TTC549 (cell line): Measurements from ENCODE around the gene EMID1.

Experiments used
- FAIRE-seq: peaks from 2 replicates; lab custom pipeline; 2012; peaks lifted over from hg19 to GRCh38; lab: Jason Lieb, UNC

The EMID1 gene

DNA sequence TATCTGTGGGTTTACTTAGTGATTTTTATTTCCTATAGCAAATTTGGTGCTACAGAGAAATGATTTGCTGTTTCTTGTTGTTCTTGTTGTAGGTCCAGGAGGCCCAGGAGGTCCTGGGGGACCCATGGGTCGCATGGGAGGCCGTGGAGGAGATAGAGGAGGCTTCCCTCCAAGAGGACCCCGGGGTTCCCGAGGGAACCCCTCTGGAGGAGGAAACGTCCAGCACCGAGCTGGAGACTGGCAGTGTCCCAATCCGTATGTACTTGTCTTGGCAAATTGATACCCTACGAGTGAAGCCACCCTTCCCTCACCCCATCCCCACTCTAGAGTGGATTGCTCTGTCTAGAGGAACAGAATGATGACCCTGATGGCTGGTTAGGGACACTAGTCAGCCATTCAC, 92.9 kb downstream of the EMID1 start:
- FAIRE-seq: no peak

DNA sequence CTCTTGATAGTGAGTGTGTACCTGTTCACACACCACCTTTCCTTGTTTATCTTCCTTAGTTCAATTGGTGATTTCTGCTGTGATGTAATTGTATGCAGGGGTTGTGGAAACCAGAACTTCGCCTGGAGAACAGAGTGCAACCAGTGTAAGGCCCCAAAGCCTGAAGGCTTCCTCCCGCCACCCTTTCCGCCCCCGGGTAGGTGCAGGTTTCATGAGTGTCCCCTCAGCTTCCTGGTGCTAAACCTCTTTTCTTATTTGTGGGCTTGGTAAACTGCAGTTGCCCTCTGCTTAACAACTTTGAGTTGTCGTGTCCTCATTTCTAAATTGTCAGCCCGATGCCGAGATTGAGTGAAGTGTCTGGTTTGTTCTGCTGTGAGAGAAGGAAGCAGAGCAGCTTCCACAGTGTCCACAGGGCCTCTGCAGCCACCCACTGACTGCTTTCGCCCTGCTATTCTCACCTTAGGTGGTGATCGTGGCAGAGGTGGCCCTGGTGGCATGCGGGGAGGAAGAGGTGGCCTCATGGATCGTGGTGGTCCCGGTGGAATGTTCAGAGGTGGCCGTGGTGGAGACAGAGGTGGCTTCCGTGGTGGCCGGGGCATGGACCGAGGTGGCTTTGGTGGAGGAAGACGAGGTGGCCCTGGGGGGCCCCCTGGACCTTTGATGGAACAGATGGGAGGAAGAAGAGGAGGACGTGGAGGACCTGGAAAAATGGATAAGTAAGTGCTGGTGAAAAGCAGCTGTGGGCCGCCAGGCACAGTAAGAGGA, 93.6 kb downstream of the EMID1 start:
- FAIRE-seq: no peak

DNA sequence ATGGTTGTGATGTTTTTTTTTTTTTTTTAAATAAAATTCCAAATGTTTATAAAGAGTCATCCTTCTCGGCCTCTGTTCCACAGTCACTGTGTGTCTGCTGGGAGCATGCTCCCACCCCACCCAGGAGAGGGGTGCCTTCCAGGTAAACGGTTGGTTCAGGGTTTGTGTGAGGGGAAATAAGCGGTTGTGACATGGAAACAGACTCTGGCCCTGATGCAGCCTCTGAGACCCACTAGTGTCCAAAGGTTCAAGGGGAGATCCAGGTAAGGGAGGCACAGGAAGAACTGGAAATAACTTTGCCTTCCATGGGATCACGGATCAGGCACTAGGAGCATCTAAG, 94.7 kb downstream of the EMID1 start:
- no peak for FAIRE-seq

DNA sequence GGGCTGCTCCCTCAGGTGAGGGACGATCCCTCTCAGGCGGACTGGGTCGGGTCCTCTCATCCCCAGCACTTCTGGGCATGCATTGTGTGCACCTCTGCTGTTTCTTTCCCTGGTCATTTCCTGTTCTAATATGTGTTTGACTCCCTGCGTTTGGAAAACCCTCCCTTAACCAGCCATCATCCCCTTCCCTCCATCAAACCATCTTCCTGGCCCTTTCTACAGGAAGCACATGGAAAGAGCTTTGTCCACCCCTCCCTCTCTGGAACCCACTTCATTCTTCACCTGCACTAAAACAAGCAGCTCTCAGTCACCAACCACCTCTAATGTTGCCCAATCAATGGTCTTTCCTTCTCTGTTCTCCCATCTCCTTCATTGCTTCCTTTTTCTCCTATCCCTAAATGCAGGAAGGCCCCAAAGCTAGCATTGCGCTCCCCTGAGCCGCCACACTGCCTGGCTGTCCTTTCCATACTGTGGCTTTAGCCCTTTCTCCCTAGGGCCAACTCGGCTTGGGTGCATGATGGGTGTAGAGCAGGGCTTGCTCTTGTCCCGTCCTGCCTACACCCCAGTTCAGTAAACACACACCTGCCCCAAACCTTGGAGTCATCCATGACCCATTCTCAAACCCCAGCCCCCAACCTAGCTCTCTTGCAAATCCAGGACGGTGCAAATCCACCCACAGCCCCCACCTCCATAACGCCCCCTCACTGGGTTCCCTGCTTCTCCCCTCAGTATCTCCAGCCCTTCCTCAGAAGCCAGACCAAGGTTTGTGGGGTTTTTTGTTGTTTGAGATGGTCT, 95.3 kb downstream of the EMID1 start:
- no peak for FAIRE-seq

DNA sequence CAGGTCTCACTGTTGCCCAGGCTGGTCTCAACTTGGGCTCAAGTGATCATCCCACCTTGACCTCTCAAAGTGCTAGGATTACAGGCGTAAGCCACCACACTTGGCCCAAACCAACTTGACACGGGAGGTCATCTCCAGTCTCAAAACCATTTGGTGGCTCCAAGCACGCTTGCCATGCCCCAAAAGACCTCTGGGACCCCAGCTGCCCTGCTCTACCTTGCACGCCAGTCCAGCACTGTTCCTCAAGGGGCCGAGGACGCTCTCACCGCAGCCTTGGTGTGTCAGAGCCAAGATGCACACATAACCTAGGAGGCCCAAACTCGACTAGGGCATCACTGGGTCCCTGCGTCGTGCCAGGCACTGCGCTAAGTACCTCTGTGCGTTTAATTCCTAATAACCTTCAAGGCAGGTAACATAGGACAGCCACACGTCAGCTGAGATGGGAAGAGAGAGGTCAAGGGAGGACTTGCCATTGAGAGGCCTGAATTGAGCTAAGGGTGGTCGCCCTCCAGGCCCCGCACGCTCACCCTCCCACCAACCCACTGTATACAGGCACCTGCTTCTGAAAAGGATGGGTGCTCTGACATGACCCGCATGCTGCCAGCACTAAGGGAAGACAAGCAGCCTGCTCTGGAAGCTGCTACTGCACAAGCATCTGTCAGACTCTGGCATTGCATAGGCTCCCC, 96.2 kb downstream of the EMID1 start:
- no peak for FAIRE-seq

DNA sequence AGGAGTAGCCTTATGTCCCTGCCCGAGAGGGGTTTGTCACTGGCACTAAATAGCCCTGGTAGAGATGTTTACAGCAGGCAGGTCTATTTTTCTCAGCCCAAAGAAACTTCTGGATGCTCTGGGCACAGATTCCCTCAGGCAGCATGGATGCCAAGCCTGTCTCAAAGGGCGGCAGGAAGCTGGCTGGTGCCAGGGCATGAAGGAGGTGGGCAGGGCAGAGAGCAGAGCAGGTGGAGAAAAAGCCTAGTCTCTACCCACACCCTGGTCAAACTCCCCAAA, 96.6 kb downstream of the EMID1 start:
- FAIRE-seq: no peak

DNA sequence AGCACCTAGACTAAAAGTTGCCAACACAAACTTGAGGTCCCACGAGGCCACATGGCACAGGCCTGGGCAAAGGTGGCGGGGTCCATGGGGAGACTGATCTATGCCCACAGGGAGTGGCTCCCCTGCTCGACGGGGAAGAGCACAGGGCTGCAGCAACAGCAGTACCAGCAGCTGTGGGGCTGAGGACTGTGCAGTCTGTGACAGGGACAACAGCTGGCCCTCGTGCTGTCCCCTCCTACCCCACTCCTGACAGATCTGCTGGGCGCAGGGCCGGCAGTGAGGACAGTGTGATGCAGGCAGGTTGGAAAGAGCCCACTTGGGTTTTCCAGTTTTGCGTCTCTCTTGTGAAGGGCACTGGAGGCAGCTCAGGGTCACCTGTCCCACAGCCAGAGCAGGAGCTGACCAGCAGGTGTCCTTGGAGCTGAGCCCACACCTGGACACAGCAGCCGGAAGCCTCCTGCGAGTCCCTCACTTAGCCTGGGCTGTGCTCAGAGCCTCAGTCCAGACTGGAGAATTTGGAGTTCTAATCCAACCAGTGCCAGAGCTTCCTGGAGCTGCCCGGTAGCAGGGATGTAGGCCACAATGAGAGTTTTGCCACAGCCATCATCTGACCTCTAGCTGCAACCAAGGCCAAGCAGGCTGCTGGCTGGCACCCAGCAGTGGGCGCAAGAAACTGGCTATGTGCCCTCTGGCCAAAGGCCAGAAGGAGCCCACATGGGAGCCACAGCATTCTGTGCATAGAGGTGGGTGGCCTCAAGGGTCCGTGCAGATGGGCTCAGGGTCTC, 97.2 kb downstream of the EMID1 start:
- FAIRE-seq: no peak

DNA sequence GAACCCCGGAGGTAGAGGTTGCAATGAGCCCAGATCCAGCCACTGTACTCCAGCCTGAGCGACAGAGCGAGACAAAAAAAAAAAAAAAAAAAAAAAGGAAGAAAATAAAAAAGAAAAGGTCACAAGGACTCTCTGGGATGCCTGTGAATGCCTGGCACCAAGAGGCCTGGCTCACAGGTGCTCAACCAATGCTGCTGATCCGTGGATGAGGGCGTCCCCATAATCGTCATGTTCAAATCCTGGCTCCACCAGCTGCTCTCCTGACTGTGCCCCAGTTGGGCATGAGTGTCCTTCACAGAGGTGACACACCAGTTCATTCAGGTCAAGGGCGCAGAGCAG, 100.1 kb downstream of the EMID1 start:
- no peak for FAIRE-seq

DNA sequence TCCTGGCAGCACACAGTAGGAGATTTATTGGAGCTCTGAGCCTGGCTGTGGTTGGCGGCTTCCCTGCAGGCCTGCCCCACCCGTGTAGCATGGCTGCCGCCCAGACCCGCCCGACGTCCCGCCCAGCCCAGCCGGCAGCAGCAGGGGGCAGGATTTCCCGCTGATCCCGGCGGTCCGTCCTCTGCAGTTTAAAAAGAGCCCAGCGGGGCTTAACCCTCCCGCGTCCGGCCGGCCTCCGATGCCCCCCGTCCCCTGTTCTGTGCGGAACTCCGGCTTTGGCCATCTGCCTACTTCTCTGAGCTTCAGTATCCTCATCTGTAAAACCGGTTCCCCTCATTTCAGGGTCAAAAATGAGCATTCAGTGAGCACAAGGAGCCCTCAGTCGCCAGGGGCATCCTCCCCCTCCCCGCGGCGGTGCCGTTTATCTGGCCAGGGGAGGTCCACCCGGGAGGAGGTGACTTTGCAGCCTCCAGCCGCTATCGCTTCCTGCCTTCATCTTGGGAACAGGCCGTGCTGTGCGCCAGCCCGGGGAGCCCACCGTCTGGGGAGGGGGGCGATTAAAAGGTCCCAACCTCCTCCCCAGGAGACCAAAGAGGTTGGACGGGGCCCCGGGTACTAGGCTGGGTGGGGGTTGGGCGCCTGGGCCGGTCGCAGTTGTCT, 100.6 kb downstream of the EMID1 start, which contains the start of gene GAS2L1:
GAS2L1 (plus strand) TSS at position 476 of the 660 bp plus-strand sequence. CDS start 1,456 bp downstream, outside the sequence.
- FAIRE-seq: no peak

DNA sequence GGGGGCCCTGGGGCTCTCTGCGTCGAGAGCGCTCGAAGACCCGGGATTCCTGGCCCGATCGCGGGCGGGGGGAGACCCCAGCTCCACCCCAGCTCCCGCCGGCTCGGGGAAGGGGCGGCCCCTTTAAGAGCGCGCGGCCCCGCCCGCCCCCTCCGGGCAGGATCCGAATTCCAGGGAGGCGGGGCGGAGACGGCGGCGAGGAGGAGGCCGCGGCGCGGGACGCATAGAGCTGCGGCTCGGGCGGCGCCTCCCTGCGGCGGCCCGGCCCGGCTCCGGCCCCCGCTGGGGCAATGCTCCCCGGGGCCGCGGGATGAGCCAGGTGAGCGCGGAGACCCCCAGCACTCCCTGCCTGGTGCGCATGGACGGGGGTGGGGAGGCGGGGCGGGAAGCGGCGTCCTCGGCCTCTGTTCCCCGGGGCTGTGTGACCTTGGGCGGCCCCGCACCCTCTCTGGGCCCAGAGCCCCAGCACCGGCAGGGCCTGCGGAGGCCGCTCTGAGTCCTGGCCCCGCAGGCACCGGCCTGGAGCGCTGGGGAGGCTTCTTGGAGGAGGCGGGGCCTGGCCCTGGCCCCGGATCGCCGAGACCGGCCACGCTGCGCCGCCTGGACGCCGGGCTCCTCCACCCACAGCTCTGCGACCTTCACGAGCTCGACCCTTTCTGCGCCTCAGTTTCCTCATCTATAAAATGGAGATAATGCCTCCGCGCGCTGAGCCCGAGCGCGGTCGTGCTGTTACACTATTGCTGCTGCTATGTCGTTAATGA, 101.3 kb downstream of the EMID1 start:
- no peak for FAIRE-seq

DNA sequence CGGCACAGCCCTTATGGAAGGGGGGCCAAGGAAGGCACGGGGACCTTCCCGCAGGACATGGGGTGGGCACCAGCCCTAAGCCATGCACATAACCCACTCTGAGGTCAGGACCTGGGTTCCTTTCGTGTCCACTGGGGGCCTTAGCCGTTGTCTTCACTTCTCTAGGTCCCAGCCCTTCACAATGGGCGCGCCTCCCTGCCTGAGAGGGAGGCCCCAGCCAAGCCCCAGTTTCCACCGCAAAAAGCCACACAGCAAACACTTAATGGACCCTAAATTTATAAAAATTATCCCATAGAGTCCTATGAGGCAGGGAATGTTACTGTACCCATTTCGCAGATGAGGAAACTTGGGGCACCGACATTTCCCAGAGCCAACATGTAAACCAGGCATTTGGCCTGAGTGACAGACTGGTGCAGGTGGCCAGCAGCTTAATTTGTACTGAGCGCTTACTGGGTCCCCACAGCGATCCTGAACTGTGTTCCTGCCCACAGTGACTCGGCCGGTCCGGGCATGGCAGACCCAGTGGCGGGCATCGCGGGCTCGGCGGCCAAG, 102.0 kb downstream of the EMID1 start:
- no peak for FAIRE-seq

DNA sequence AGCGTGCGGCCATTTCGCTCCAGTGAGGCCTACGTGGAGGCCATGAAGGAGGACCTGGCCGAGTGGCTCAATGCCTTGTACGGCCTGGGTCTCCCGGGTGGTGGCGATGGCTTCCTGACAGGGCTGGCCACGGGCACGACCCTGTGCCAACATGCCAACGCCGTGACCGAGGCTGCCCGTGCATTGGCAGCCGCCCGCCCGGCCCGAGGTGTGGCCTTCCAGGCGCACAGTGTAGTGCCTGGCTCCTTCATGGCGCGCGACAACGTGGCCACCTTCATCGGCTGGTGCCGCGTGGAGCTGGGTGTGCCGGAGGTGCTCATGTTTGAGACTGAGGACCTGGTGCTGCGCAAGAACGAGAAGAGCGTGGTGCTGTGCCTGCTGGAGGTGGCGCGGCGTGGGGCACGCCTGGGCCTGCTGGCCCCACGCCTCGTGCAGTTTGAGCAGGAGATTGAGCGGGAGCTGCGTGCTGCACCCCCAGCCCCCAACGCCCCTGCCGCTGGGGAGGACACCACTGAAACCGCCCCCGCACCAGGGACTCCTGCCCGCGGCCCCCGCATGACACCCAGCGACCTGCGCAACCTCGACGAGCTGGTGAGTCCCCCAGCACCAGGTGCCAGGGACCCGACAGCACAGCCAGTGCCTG, 102.6 kb downstream of the EMID1 start:
- no peak for FAIRE-seq

DNA sequence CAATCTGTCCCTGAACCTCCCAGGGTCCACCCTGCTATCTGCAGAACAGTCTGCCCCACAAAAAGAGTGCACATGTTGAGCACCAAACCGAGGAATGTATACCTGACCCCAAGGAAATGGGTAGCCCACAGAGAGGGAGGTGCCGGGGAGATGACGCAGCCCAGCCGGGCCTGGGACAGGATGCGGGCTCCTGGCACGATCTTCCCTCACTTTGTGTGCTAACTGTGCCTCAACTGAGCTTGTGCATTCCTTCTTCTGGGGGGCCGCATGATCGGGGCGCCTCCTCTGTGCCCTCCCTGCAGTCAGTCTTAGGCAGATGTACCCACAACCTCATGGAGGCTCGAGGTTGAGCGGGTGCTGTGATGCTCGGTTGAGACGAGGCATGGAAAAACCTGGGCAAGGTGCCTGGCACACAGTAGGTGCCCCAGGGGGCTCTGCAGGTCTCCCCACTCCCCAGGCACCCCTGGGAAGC, 103.1 kb downstream of the EMID1 start:
- no peak for FAIRE-seq
